ENCODE data around the gene ZNF560. TPM values are rescaled to one million over a fixed set of nuclear protein-coding genes. Genes with fewer than 3 reads are reported as not detected.

Gene ZNF560
- total and polyA plus RNA-seq, 2 of the 13 experiments (the other 11 are each of a cell fraction or from before 2014, with no cell fraction given) = not detected

DNA sequence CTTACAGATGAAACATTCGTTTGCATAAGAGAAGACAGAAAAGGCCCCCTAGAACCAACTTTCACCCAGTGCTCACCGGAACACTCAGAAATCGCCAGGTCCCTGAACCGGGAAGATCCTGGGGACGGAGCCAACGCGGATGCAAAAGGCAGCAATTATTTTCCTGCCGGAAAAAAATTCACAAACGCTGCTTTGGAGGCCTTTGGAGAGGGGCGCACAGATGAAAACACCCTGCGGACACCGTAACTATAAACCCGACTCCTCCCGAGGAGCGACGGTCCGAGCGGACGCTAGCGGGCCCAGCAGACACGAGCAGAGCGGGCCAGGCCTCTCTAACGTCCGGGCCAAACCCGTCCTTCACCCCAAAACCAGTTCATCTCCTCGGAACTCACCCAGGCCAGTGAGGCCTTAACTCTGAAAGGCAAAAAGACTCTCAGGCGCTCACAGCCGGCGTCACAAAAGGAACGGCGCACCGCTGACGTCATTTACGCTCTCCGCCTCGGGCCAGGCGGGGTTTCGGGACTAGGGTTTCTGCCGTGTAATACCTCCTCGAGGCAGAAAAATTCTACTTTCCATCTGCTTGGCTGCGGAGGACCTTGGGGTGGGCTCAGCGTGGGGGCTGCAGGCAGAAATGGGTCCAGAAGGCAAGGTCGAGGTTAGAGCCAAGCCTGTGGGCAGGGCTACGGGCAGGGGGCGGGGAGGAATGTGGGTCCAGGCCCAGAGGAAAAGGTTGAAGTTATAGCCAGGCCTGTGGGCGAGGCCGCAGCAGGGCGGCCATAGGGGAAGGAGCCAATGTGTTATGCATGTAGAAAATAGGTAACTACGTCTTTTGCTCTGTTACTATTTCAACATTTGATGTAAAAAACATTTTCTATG lies 40.0 kb upstream of the ZNF560 start, which contains the start of gene ZNF426 (continued):
- no peak for TF ChIP-seq TIGD3 (CRISPR knock-in tag; IDR thresholded peaks at IDR 0.05; ENCODE audit: borderline replicate concordance)
- TF ChIP-seq ZNF850 (CRISPR knock-in tag; conservative IDR thresholded peaks at IDR 0.05) = no peak
- peak; percentile 91 for TF ChIP-seq KDM2A (CRISPR knock-in tag; IDR thresholded peaks at IDR 0.05; ENCODE audit: borderline replicate concordance, low read depth)
- TF ChIP-seq MAZ (IDR thresholded peaks at IDR 0.05; ENCODE audit: borderline replicate concordance, low read depth, low read length) = 0 out of 2 replicates have a peak, but pooled peaks have one; percentile 32
- peak; percentile 24; the same call in 1 of the 2 replicates for TF ChIP-seq MAZ (CRISPR knock-in tag; IDR thresholded peaks at IDR 0.05; ENCODE audit: low read depth)
- 0 out of 2 replicates have a peak, but pooled peaks have one; percentile 31 for TF ChIP-seq ATF3 (CRISPR knock-in tag; IDR thresholded peaks at IDR 0.05)
- TF ChIP-seq ZNF232 (CRISPR knock-in tag; IDR thresholded peaks at IDR 0.05; ENCODE audit: borderline replicate concordance) = peak; percentile 32; the same call in 1 of the 2 replicates
- TF ChIP-seq ZNF775 (CRISPR knock-in tag; IDR thresholded peaks at IDR 0.05; ENCODE audit: borderline replicate concordance) = no peak
- no peak for TF ChIP-seq TOE1 (CRISPR knock-in tag; IDR thresholded peaks at IDR 0.05)
- TF ChIP-seq ZNF121 (CRISPR knock-in tag; IDR thresholded peaks at IDR 0.05) = no peak; the same call in 1 of the 2 replicates
- peak; percentile 65 for TF ChIP-seq HNF4A (CRISPR knock-in tag; IDR thresholded peaks at IDR 0.05)
- peak; percentile 30 for TF ChIP-seq AGO2 (optimal IDR thresholded peaks at IDR 0.05; ENCODE audit: low read depth, low read length)
- TF ChIP-seq RBM22 (optimal IDR thresholded peaks at IDR 0.05; ENCODE audit: low read length) = no peak
- peak; percentile 71; the same call in 1 of the 2 replicates for TF ChIP-seq NRL (CRISPR knock-in tag; IDR thresholded peaks at IDR 0.05; ENCODE audit: borderline replicate concordance)
- TF ChIP-seq DR1 (CRISPR knock-in tag; IDR thresholded peaks at IDR 0.05) = peak; percentile 71
- no peak for TF ChIP-seq ZNF512 (CRISPR knock-in tag; IDR thresholded peaks at IDR 0.05)
- TF ChIP-seq MYNN (CRISPR knock-in tag; IDR thresholded peaks at IDR 0.05; ENCODE audit: low read depth) = 0 out of 2 replicates have a peak, but pooled peaks have one; percentile 40
- peak; percentile 41; the same call in 1 of the 2 replicates for TF ChIP-seq GFI1 (CRISPR knock-in tag; IDR thresholded peaks at IDR 0.05; ENCODE audit: borderline replicate concordance)
- no peak; the same call in 1 of the 2 replicates for TF ChIP-seq SATB2 (CRISPR knock-in tag; IDR thresholded peaks at IDR 0.05)
- peak; percentile 51 for TF ChIP-seq ZNF263 (CRISPR knock-in tag; IDR thresholded peaks at IDR 0.05)
- 0 out of 2 replicates have a peak, but pooled peaks have one; percentile 68 for TF ChIP-seq ZNF44 (CRISPR knock-in tag; IDR thresholded peaks at IDR 0.05)
- TF ChIP-seq ZNF33B (CRISPR knock-in tag; IDR thresholded peaks at IDR 0.05) = peak; percentile 89
- peak; percentile 43; the same call in 1 of the 2 replicates for TF ChIP-seq ZFP82 (CRISPR knock-in tag; IDR thresholded peaks at IDR 0.05; ENCODE audit: borderline replicate concordance)
- TF ChIP-seq, protein P1, sequence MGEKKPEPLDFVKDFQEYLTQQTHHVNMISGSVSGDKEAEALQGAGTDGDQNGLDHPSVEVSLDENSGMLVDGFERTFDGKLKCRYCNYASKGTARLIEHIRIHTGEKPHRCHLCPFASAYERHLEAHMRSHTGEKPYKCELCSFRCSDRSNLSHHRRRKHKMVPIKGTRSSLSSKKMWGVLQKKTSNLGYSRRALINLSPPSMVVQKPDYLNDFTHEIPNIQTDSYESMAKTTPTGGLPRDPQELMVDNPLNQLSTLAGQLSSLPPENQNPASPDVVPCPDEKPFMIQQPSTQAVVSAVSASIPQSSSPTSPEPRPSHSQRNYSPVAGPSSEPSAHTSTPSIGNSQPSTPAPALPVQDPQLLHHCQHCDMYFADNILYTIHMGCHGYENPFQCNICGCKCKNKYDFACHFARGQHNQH (CRISPR knock-in tag; IDR thresholded peaks at IDR 0.05) = peak; percentile 53; the same call in 1 of the 2 replicates
- TF ChIP-seq PAF1 (CRISPR knock-in tag; IDR thresholded peaks at IDR 0.05) = no peak
